DMS153 treated with DMSO at 0.1 percent for 48 hours (cell line): ENCODE data around the gene KCNK17.

Experiments
- DNase-seq: peaks from one replicate; lab custom pipeline; 2025; ENCODE audit not compliant: unreplicated experiment; lab: John Stamatoyannopoulos, UW

KCNK17 gene

GRCh38 chr6:39314273-39314795, at the start of gene KCNK17:
KCNK17 (minus strand) TSS chr6:39314419; CDS start chr6:39314320, 99 bp downstream.
- DNase-seq: no peak

DNA sequence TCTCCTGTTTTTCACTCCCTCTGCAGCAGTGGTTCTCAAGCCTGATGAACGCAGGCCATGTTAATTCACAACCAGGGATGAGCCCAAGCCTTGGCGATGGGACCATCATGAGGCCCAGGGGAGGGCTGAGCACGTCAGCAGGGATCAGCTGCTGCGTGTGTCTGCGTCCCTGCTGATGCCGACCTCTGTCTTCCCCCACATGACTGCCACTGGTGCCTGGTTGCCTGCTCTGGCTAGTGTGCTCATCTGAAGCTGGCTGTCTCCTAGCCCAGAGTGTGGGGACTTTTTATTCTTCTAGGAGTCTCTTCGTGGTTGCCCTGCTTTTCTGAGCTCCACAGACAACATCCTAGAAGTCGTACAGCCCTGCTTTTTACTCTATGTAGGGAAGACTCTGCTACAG, 49.1 kb upstream of the KCNK17 start:
- no peak for DNase-seq

DNA sequence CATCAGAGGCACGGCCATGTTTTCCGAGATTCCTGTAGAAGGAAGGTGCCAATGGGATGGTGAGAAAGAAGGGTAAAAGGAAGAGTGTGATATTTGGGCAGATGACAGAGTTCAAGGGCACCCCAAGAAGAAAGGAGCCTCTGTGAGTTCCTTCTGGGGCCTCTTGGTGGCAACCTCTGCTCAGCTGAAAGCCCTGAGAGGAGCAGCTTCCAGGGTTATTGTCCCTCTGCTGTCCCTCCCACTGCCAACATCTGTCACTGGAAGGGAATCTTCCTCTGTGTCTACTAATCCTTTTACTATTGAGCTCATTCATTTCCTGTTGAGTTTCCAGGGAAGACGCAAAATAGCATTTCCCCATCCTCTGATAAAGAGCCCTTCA, 48.3 kb upstream of the KCNK17 start:
- no peak for DNase-seq

- peak; percentile 52 for DNase-seq
Measured at GRCh38 chr6:39361657-39362486, 47.7 kb upstream of the KCNK17 start.

GRCh38 chr6:39360378-39360777, 46.2 kb upstream of the KCNK17 start:
- DNase-seq: no peak

GRCh38 chr6:39357998-39358686, 43.9 kb upstream of the KCNK17 start:
- DNase-seq: peak; percentile 68

DNA sequence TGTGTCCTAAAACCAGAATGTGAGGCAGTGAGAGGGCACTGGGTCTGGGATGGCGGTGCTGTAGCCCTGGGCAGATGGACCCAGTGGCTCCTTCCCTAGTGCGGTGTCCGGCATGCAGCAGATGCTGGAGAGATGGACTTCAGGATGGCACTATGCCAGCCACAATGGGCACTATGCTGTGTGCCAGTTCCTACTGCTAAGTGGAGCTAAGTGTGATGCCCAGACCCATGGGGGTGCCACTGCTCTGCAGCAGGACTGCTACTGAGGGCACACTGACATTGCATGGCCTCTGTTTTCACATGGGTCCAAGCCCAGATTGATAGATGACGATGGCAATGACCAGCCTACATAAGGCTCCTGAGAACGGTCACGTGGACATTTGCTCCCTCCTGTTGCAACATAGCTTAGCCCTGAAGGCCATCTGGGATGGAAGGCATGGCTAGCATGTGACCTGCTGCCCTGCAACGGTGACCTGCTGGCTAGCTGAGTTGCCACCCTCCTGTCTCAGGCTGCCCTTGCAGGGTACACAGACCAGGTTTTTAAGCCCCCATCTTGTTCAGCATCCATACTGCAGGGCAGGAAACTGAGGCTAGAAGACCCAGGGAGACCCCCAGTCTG, 39.6 kb upstream of the KCNK17 start:
- DNase-seq: no peak

GRCh38 chr6:39350723-39351505, 36.7 kb upstream of the KCNK17 start:
- DNase-seq: no peak

GRCh38 chr6:39348740-39349139, 34.5 kb upstream of the KCNK17 start:
- no peak for DNase-seq

DNA sequence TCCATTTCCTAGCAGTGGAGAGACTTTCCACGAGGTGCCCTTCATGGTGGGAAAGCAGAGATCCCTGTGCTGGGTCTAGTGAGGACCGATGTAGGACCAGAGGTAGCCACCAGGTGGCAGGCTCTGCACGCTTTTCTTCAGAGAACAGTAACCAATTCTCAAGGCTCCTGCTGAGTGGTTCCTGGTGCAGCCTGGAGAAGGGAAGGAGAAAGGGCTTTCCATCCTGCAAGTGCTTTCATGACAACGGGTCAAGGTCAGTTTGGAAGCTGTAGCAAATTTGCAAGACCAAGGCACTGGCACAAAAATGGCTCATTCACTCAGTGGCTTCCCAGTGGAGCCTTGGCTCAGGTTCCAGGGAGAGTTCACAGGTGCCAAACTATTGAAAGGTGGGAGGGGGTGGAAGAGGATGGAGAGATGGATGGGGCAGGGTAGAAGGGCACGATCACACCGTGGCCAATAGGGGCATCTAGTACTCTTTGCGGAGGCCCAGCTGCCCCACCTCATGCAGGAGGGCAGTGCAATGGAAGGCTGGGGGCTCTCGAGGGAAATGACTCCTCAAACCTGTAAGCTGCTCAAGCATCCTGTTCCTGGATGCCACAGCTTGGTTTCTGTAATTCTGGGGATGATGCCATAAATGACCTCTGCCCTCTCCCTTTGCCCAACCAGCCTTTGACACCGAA, 33.8 kb upstream of the KCNK17 start:
- DNase-seq: peak; percentile 27

DNA sequence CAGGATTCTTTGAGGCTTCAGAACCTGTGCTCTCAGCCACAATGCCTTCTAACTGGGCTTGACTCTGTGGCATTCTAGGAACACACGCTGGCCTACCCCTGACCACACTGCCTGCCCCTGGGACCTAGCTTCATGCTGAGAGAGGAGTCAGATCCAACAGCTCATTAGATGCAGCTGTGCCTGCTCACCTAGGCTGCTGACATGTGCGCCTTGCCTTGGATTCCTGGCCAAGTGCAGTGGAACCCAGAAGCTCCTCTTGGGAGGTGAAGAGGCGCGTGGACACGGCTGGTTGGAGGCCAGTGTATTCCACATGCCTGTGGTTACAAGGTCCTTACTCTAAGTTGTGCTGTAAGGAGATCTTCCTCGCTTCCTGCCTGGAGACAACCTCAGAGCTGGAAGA, 33.0 kb upstream of the KCNK17 start:
- no peak for DNase-seq

DNA sequence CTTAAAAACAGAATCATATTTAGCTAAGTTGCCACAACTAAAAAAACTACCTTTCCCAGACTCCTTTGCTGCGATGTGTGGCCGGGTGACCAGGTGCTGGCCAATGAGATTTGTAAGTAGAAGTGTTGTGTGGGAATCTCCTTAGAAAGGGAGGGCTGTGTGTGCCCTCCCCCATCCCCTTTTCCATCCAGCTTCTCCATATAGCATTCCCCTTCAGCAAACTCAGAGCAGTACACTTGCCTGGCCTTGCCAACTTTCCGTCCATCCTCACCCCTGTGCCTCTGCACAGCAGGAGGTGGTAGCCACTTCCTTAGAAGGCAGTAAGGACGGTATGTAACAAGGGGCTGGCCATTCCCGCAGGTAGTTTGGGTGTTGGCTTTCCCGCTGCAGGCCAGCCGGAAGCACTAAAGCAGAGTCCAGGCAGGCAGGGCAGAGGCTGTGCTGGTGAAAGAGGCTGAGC, 30.6 kb upstream of the KCNK17 start:
- DNase-seq: no peak

GRCh38 chr6:39343396-39343870, 29.2 kb upstream of the KCNK17 start:
- no peak for DNase-seq

GRCh38 chr6:39342692-39343395, 28.6 kb upstream of the KCNK17 start:
- no peak for DNase-seq

GRCh38 chr6:39341937-39342336, 27.7 kb upstream of the KCNK17 start:
- no peak for DNase-seq

- no peak for DNase-seq
Measured at GRCh38 chr6:39341352-39341751, 27.1 kb upstream of the KCNK17 start.

DNA sequence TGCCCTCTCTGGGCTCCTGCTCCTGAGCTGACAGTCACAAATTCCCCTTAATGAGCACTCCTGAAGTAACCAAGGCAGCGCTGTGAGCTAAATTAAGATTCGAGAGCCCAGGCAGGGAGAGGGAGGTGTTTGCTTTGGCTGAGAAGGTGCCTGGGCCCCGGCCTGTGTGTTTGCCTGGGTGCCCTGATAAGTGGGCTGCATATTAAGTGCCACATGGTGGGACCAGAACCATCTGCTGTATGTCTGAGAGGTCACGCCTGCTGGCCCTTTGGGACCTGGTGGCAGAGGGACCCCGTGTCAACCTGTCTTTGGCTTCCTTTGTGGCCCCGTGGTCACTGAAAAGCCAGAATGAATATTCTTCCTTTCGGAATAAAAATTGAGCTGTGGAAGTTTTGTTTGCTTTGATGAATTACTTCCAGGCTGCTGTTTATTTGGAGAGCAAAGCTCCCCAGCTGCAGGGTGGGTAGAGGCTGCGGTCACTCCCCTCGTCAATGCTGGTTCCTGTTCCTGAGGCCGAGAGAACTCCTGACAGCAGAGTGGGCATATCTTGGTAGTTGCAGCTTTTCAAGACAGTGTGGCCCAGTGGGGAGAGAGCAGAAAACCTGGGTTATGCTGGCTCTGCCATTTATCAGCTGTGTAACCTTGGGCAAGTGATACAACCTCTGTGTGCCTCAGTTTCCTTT, 25.8 kb upstream of the KCNK17 start:
- DNase-seq: peak; percentile 46

- no peak for DNase-seq
Measured at GRCh38 chr6:39339096-39339867, 25.1 kb upstream of the KCNK17 start.
